BE2C (cell line): ENCODE data around the gene CBLL1.

Source experiments
- DNase-seq: peaks from one replicate; pipeline ENCODE4 v3.0.0-alpha.2; 2020
- H3K27me3 ChIP-seq: fragments of 250-450 bp; sonication (Bioruptor Pico); 2 replicates; pipeline ENCODE4 v1.5.1; 2020; ENCODE audit warnings: mild to moderate bottlenecking
- H3K36me3 ChIP-seq: fragments of 250-450 bp; sonication (Bioruptor Pico); 2 replicates; pipeline ENCODE4 v1.5.1; 2020; ENCODE audit warnings: mild to moderate bottlenecking
- H3K4me1 ChIP-seq: fragments of 250-450 bp; sonication (Bioruptor Pico); 2 replicates; pipeline ENCODE4 v1.5.1; 2020
- H3K4me3 ChIP-seq: 2 replicates; pipeline ENCODE4 v1.5.1; 2011; ENCODE audit warnings: low read depth, low read length
- H3K9me3 ChIP-seq: fragments of 250-450 bp; sonication (Bioruptor Pico); 2 replicates; pipeline ENCODE4 v1.5.1; 2020
- TF ChIP-seq, protein P1 (sequence below): IDR thresholded peaks from 2 replicates; pipeline ENCODE4 v1.5.1; 2012; ENCODE audit warnings: mild to moderate bottlenecking, low read depth, low read length

Gene CBLL1

DNA sequence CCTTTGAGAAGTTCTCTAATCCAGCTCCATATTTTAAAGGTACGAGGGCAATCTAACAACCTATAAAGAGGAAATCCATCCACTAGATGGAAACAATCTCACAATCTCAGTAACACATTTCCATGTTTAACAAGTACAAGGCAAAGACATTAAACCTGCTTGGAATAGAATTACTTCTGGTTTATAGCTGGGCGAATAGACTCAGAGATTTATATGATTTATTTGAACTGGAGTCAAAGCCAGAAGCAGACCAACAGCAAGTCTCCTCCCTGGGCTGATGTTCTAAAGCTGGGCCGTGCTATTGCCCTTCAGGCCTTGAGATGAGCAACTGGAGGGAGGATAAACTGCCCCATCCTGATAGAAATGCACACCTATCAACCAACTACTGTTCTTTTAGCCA, 33.8 kb downstream of the CBLL1 start:
- no peak overlapping the region for H3K4me3 ChIP-seq
- TF ChIP-seq, protein P1, sequence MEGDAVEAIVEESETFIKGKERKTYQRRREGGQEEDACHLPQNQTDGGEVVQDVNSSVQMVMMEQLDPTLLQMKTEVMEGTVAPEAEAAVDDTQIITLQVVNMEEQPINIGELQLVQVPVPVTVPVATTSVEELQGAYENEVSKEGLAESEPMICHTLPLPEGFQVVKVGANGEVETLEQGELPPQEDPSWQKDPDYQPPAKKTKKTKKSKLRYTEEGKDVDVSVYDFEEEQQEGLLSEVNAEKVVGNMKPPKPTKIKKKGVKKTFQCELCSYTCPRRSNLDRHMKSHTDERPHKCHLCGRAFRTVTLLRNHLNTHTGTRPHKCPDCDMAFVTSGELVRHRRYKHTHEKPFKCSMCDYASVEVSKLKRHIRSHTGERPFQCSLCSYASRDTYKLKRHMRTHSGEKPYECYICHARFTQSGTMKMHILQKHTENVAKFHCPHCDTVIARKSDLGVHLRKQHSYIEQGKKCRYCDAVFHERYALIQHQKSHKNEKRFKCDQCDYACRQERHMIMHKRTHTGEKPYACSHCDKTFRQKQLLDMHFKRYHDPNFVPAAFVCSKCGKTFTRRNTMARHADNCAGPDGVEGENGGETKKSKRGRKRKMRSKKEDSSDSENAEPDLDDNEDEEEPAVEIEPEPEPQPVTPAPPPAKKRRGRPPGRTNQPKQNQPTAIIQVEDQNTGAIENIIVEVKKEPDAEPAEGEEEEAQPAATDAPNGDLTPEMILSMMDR, result no peak
- no peaks in the 10 kb centered on the region for H3K36me3 ChIP-seq
- H3K27me3 ChIP-seq, result no peaks in the 10 kb centered on the region
- DNase-seq, result no peak
- no peaks in the 10 kb centered on the region for H3K4me1 ChIP-seq
- no peaks in the 10 kb centered on the region for H3K9me3 ChIP-seq

DNA sequence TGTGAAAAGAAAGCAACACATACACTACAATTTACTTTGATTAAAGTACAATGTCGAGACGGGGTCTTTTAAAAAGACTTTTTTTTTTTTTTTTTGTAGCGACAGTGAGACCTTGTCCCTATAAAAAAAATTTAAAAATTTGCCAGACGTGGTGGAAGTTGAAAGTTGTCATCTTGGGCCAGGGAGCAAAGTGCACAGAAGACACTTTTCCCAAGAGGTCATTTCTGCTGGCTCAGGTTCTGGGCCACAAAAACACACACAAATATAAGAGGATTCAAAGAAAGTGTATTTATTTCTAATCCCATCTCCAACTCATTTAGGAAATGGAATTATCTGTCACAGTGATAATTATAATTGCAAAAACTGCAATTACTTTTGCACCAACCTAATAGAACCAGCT, 34.3 kb downstream of the CBLL1 start:
- Histone ChIP-seq H3K36me3 (no peaks in the 10 kb centered on the region), H3K4me3 (no peak overlapping the region), H3K27me3 (no peaks in the 10 kb centered on the region), H3K4me1 (no peaks in the 10 kb centered on the region), H3K9me3 (no peaks in the 10 kb centered on the region)
- DNase-seq, result no peak
- TF ChIP-seq, protein P1, result no peak

DNA sequence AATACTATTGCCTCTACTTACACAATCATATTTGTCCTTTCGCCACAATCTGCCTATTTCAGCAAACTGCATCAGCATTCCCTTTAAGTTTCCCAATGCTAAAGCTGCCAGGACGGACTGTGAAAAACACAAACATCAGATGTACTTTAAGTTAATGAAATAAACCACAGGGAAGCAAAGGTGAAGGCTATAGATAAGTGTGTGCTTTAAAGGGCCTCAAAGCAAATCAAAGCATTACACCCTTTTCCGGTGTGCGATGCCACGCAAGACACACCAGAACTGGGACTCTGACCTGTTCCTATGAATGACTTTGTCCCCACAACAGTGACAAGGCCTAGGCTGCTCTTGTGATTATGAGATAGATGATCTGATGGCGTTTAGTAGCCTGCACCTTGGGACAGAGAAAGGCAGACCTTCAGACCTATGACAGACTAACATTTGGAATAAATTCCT, 35.7 kb downstream of the CBLL1 start:
- Histone ChIP-seq H3K4me3 (no peak overlapping the region), H3K36me3 (no peaks in the 10 kb centered on the region), H3K9me3 (no peaks in the 10 kb centered on the region), H3K4me1 (no peaks in the 10 kb centered on the region), H3K27me3 (peaks cover 5% of the 10 kb centered on the region)
- DNase-seq, result no peak
- TF ChIP-seq, protein P1, result no peak

DNA sequence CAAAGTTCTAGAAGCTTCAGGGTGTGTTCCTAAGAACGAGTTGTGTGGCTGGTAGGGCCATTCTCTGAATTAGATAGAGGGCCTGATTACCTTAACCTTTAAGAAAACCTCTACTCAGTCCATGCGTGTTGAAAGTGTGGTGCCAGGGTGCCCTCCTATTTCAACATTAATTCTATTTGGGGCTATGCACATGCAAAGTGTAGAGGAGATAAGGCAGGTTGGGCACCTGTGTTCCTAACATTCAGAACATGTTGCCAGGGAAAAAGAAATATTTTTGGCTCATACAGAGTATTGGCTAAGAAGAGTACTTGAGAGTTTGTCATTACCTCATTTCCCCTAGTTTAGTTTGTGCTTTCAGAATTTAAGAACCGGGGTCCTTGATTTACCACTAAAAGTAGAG, 38.4 kb downstream of the CBLL1 start:
- DNase-seq, result no peak
- Histone ChIP-seq H3K36me3 (no peaks in the 10 kb centered on the region), H3K27me3 (peaks cover 23% of the 10 kb centered on the region), H3K4me3 (no peak overlapping the region), H3K4me1 (no peaks in the 10 kb centered on the region), H3K9me3 (no peaks in the 10 kb centered on the region)
- TF ChIP-seq, protein P1, result no peak

DNA sequence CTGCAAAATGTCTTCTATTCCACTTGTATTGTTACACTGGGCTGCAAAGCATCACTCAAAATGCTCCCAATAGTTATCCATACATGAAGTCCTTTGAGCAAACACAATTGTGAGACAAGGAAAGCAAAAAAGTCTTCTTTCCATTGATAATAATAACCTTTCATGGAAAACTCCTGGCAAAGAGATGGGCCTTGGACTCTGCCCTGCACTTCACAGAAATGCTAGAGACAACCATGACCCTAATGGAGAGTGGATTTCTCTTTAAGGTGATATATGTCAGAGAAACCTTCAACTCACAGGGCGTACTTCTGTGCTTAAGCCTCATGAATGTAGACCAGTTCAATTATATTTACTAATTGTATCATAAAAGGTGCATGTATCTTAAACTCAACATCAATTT, 39.7 kb downstream of the CBLL1 start:
- no peaks in the 10 kb centered on the region for H3K36me3 ChIP-seq
- H3K27me3 ChIP-seq, result peaks cover 34% of the 10 kb centered on the region
- H3K4me1 ChIP-seq, result no peaks in the 10 kb centered on the region
- H3K9me3 ChIP-seq, result no peaks in the 10 kb centered on the region
- no peak overlapping the region for H3K4me3 ChIP-seq
- TF ChIP-seq, protein P1, result no peak
- DNase-seq, result no peak

DNA sequence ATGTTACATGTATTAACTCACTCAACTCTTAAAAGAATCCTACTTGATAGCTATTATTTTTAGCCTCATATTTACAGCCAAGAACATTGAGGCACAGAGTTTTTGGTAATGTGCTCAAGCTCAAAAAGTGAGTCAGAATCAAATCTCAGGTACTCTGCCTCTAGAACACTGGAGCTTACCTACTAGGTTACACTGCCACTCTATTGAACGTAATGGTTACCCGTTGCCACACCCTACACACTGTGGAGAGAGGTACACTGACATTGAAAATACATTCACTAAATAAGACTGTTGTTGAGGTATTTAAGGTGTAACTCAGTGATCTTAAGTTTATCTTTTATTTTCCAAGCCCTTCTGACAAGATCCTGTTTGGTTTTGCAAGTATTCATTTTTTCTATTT, 41.2 kb downstream of the CBLL1 start:
- DNase-seq, result no peak
- TF ChIP-seq, protein P1, result no peak
- H3K27me3 ChIP-seq, result peaks cover 34% of the 10 kb centered on the region
- H3K4me1 ChIP-seq, result no peaks in the 10 kb centered on the region
- no peaks in the 10 kb centered on the region for H3K36me3 ChIP-seq
- H3K4me3 ChIP-seq, result no peak overlapping the region
- H3K9me3 ChIP-seq, result no peaks in the 10 kb centered on the region
